Kidney (tissue), 14 donors: ENCODE data around the gene DISP3. TPM values are rescaled to one million over a fixed set of nuclear protein-coding genes. Genes with fewer than 3 reads are reported as not detected.

Source experiments
- DNase-seq, 5 donors: peaks; one replicate each; pipeline ENCODE4 v3.0.0-alpha.2; 2013 to 2020
- FAIRE-seq: peaks from 2 replicates; lab custom pipeline; 2012; peaks lifted over from hg19 to GRCh38; lab: Jason Lieb, UNC
- H3K27ac ChIP-seq, 2 donors: one replicate each; pipeline ENCODE4 v1.7.0; 2013; ENCODE audit warnings: low read depth in 2 of 2, low read length in 2 of 2, inconsistent platforms in 1 of 2
- H3K27me3 ChIP-seq: one replicate; pipeline ENCODE4 v1.7.1; 2013; ENCODE audit warnings: low read length, inconsistent platforms; ENCODE audit not compliant: control insufficient read depth, insufficient read depth
- H3K36me3 ChIP-seq, 3 donors: one replicate each; pipeline versions ENCODE4 v1.7.0 to v1.7.1; 2013; ENCODE audit warnings: low read length in 3 of 3, control low read depth in 1 of 3, inconsistent platforms in 1 of 3; ENCODE audit not compliant: insufficient read depth in 3 of 3, control insufficient read depth in 2 of 3
- H3K4me1 ChIP-seq, 3 donors: one replicate each; pipeline versions ENCODE4 v1.7.0 to v1.7.1; 2013; ENCODE audit warnings: low read length in 3 of 3, inconsistent platforms in 1 of 3, low read depth in 1 of 3; ENCODE audit not compliant: control insufficient read depth in 2 of 3, insufficient read depth in 2 of 3
- H3K4me3 ChIP-seq, 3 donors: one replicate each; pipeline versions ENCODE4 v1.7.0 to v1.8.1; 2013; ENCODE audit warnings: low read length in 3 of 3, control low read depth in 1 of 3, inconsistent platforms in 1 of 3
- H3K9ac ChIP-seq, 3 donors: one replicate each; pipeline versions ENCODE4 v1.7.0 to v1.7.1; 2013; ENCODE audit warnings: low read length in 3 of 3, control low read depth in 1 of 3, inconsistent platforms in 1 of 3
- H3K9me3 ChIP-seq, 3 donors: one replicate each; pipeline versions ENCODE4 v1.7.0 to v1.7.1; 2013; ENCODE audit warnings: low read length in 3 of 3, control low read depth in 1 of 3, inconsistent platforms in 1 of 3; ENCODE audit not compliant: control insufficient read depth in 2 of 3, insufficient read depth in 1 of 3
- CTCF ChIP-seq: IDR thresholded peaks from 3 replicates; pipeline ENCODE4 v1.5.1; 2012; ENCODE audit warnings: mild to moderate bottlenecking, moderate library complexity, borderline replicate concordance; ENCODE audit not compliant: insufficient read depth; ENCODE audit errors: extremely low read depth
- intact Hi-C: fragments of 100-400 bp; cut with DNase I; formaldehyde crosslinking; loops from one replicate; pipeline ENCODE4 v1.11.1; 2022
- polyA plus RNA-seq: library from polyadenylated mRNA; stranded (reverse); fragments of 350-450 nt; fragmentation: Illumina TruSeq; extraction: RNeasy Lipid Tissue Mini Kit (QIAGEN cat#74804); gene quantifications from one replicate; pipeline ENCODE4 v1.2.3, GENCODE V29; 2014; ENCODE audit warnings: low read depth, low replicate concordance; ENCODE audit not compliant: insufficient read depth
- total RNA-seq: library from RNA; stranded (reverse); fragmentation: NEBNext Ultra II Directional; extraction: Animal tissue kit (Norgen Biotek cat#: 25700); gene quantifications from one replicate; pipeline ENCODE4 v1.2.1, GENCODE V29; 2021
- donor health status: control.
- donor health status: control.
- donor health status: control.
- donor health status: control.
- donor health status: control.
- donor health status: DM: yes; HTN: yes; CAD: no.
- donor health status: Normal renal cell carcinoma (clear cell type).

Gene DISP3
- total and polyA plus RNA-seq, 2 donors from 2014 or later, result 0.19 TPM; not detected in 1

DNA sequence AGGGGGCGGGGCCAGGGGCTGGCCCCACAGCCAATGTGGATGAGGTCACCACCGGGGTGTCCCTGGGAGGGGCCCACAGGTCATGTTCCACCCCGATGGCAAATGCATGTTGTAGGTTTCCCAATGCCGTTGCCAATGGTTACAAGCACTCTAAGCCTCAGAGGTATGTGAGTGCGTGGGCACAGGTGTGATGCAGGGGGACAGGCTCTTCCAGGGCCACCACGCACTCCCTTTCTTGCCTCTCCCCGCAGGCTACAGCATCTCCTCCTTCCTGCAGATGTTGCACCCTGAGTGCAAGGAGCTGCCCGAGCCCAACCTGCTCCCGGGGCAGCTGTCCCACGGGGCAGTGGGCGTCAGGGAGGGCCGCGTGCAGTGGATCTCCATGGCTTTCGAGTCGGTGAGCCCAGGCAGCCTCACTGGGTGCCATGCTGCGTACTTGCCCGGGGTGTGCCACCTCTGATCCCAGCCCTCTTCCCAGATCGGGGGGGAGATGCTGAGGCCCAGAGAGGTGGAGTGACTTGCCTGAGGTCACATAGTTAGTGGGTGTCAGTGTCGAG lies 52.4 kb downstream of the DISP3 start:
- no peak for TF ChIP-seq CTCF
- Histone ChIP-seq H3K9me3 (no peaks in the 10 kb centered on the region), H3K4me3 (no peak overlapping the region), H3K36me3 (no peaks in the 10 kb centered on the region), H3K27ac (no peak overlapping the region), H3K4me1 (no peaks in the 10 kb centered on the region), H3K9ac (no peak overlapping the region), H3K27me3 (no peaks in the 10 kb centered on the region)
- DNase-seq (peak in 4 of 5 donors; percentile 8 to 43 (median 15)), FAIRE-seq (no peak)
- intact Hi-C loops, result no loop called here

DNA sequence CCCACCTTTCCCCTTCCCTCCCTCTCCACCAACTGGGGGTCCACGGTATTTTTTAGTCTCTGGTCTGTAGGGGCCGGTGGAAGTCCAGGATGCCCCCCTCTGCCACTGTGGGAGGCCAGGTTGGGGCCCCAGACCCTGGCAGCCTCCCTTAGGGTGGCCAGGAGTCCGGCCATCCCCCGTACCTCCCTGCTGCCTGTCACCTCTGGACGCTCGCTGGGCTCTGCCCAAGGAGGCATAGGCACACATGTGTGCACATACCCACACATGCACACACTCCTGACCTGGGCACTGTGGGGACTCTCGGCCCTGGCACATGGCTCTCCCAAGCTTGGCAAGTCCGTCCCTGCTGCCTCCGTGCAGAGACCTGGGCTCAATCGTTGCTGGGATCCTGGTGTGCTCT lies 53.0 kb downstream of the DISP3 start:
- Histone ChIP-seq H3K4me1 (no peaks in the 10 kb centered on the region), H3K27me3 (no peaks in the 10 kb centered on the region), H3K36me3 (no peaks in the 10 kb centered on the region), H3K9me3 (no peaks in the 10 kb centered on the region), H3K9ac (no peak overlapping the region), H3K27ac (no peak overlapping the region), H3K4me3 (no peak overlapping the region)
- FAIRE-seq, result no peak
- DNase-seq, result peak in 1 of 5 donors; percentile 51
- TF ChIP-seq CTCF, result no peak
- intact Hi-C loops, result no loop called here

GRCh38 chr1:11533790-11534787 lies 55.1 kb downstream of the DISP3 start:
- H3K4me1 ChIP-seq, result no peaks in the 10 kb centered on the region
- H3K27me3 ChIP-seq, result no peaks in the 10 kb centered on the region
- H3K9me3 ChIP-seq, result no peaks in the 10 kb centered on the region
- FAIRE-seq (no peak), DNase-seq (peak in 1 of 5 donors; percentile 38)
- no peak overlapping the region for H3K27ac ChIP-seq
- intact Hi-C loops, result no loop called here
- H3K9ac ChIP-seq, result no peak overlapping the region
- no peak for TF ChIP-seq CTCF
- H3K4me3 ChIP-seq, result no peak overlapping the region
- H3K36me3 ChIP-seq, result no peaks in the 10 kb centered on the region
